Astrocyte (in vitro differentiated cells and primary cell): Measurements from ENCODE around the gene EAF1. TPM values are rescaled to one million over a fixed set of nuclear protein-coding genes. Genes with fewer than 3 reads are reported as not detected.

Source experiments
- DNase-seq: peaks from one replicate; pipeline ENCODE4 v3.0.0-alpha.2; 2010; ENCODE audit warnings: low read depth
- FAIRE-seq: peaks from 2 replicates; lab custom pipeline; 2011; peaks lifted over from hg19 to GRCh38; lab: Jason Lieb, UNC
- H2AFZ ChIP-seq: 2 replicates; pipeline ENCODE4 v1.6.0; 2012; ENCODE audit warnings: low read depth, low read length, inconsistent platforms
- H3K27ac ChIP-seq: 2 replicates; pipeline ENCODE4 v1.5.1; 2011; ENCODE audit warnings: low read depth, low read length, inconsistent platforms
- H3K27me3 ChIP-seq: 2 replicates; pipeline ENCODE4 v1.6.0; 2011; ENCODE audit warnings: low read length, inconsistent platforms; ENCODE audit not compliant: insufficient read depth
- H3K36me3 ChIP-seq: 2 replicates; pipeline ENCODE4 v1.5.1; 2011; ENCODE audit warnings: low read length, inconsistent platforms; ENCODE audit not compliant: insufficient read depth
- H3K4me1 ChIP-seq: 2 replicates; pipeline ENCODE4 v1.5.1; 2011; ENCODE audit warnings: low read length, inconsistent platforms; ENCODE audit not compliant: insufficient read depth
- H3K4me2 ChIP-seq: 2 replicates; pipeline ENCODE4 v1.6.0; 2012; ENCODE audit warnings: low read length, inconsistent platforms
- H3K4me3 ChIP-seq: 2 replicates; pipeline ENCODE4 v1.5.1; 2011; ENCODE audit warnings: low read depth, mild to moderate bottlenecking, low read length, inconsistent platforms; ENCODE audit not compliant: insufficient read depth
- H3K79me2 ChIP-seq: 2 replicates; pipeline ENCODE4 v1.6.0; 2012; ENCODE audit warnings: mild to moderate bottlenecking, low read length, inconsistent platforms; ENCODE audit not compliant: insufficient read depth
- H3K9ac ChIP-seq: 2 replicates; pipeline ENCODE4 v1.6.0; 2012; ENCODE audit warnings: mild to moderate bottlenecking, low read length, inconsistent platforms
- H3K9me3 ChIP-seq: 2 replicates; pipeline ENCODE4 v1.5.1; 2012; ENCODE audit warnings: low read depth, mild to moderate bottlenecking, low read length, inconsistent platforms; ENCODE audit not compliant: insufficient read depth
- H4K20me1 ChIP-seq: 2 replicates; pipeline ENCODE4 v1.6.0; 2012; ENCODE audit warnings: low read length, inconsistent platforms; ENCODE audit not compliant: insufficient read depth
- H3K27ac Mint-ChIP-seq: one replicate; pipeline ENCODE4 v1.8.0; 2021; ENCODE audit warnings: mild to moderate bottlenecking, mixed read lengths; ENCODE audit not compliant: unreplicated experiment
- H3K27me3 Mint-ChIP-seq: one replicate; pipeline ENCODE4 v1.8.0; 2021; ENCODE audit warnings: low read depth, mixed read lengths; ENCODE audit not compliant: unreplicated experiment
- H3K36me3 Mint-ChIP-seq: one replicate; pipeline ENCODE4 v1.8.0; 2021; ENCODE audit warnings: low read depth, mixed read lengths; ENCODE audit not compliant: unreplicated experiment
- H3K4me1 Mint-ChIP-seq: one replicate; pipeline ENCODE4 v1.8.0; 2021; ENCODE audit warnings: low read depth, mixed read lengths; ENCODE audit not compliant: unreplicated experiment
- H3K4me3 Mint-ChIP-seq: one replicate; pipeline ENCODE4 v1.8.0; 2021; ENCODE audit warnings: mild to moderate bottlenecking, moderate library complexity, mixed read lengths; ENCODE audit not compliant: unreplicated experiment
- H3K9me3 Mint-ChIP-seq: one replicate; pipeline ENCODE4 v1.8.0; 2021; ENCODE audit warnings: mild to moderate bottlenecking, mixed read lengths; ENCODE audit not compliant: unreplicated experiment
- EZH2 ChIP-seq: IDR thresholded peaks from 2 replicates; pipeline ENCODE4 v1.6.1; 2012; ENCODE audit warnings: mild to moderate bottlenecking, low read length, inconsistent platforms; ENCODE audit not compliant: insufficient read depth
- total RNA-seq: library from RNA; stranded (reverse); gene quantifications from 2 replicates; pipeline ENCODE4 v1.2.1, GENCODE V29; 2021
- TF ChIP-seq, protein P1 (sequence below): IDR thresholded peaks from 2 replicates; pipeline ENCODE4 v1.5.1; 2011; ENCODE audit warnings: low read depth, mild to moderate bottlenecking, inconsistent platforms, low read length, moderate library complexity; ENCODE audit not compliant: insufficient read depth

EAF1 gene
- total RNA-seq, 1 donor from 2014 or later = 28.8 TPM

DNA sequence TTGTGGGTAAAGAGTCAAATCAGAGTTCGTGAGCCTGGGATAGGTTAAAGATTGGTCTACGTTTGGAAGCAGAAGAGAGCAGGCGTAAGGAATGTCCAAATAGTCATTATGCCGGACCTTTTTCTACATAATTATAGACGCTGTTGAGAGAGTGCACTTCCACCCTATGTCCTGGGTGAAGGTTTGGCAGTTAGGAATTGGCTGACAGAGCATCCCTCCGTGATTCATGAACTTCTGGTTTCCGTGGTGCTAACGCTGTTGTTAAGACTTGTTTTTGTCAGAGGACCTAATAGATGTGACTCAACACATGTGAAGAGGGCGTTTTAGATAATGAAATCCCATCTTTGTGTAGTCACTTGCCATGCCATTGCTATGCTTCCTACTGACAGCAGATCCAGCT lies 1.1 kb downstream of the EAF1 start:
- H3K36me3 ChIP-seq = peaks cover 11% of the 10 kb centered on the region
- peaks cover 72% of the 10 kb centered on the region for H3K79me2 ChIP-seq
- peak overlapping the region; percentile 99 for H3K4me3 Mint-ChIP-seq
- H3K27me3 Mint-ChIP-seq = no peaks in the 10 kb centered on the region
- H3K4me1 ChIP-seq = peaks cover 15% of the 10 kb centered on the region
- H4K20me1 ChIP-seq = peaks cover 42% of the 10 kb centered on the region
- H3K27ac Mint-ChIP-seq = no peak overlapping the region
- peak overlapping the region; percentile 65 for H3K27ac ChIP-seq
- FAIRE-seq (no peak), DNase-seq (peak; percentile 75)
- peaks cover 12% of the 10 kb centered on the region for H3K4me1 Mint-ChIP-seq
- H3K4me2 ChIP-seq = peak overlapping the region; percentile 95
- no peak for TF ChIP-seq EZH2
- TF ChIP-seq, protein P1, sequence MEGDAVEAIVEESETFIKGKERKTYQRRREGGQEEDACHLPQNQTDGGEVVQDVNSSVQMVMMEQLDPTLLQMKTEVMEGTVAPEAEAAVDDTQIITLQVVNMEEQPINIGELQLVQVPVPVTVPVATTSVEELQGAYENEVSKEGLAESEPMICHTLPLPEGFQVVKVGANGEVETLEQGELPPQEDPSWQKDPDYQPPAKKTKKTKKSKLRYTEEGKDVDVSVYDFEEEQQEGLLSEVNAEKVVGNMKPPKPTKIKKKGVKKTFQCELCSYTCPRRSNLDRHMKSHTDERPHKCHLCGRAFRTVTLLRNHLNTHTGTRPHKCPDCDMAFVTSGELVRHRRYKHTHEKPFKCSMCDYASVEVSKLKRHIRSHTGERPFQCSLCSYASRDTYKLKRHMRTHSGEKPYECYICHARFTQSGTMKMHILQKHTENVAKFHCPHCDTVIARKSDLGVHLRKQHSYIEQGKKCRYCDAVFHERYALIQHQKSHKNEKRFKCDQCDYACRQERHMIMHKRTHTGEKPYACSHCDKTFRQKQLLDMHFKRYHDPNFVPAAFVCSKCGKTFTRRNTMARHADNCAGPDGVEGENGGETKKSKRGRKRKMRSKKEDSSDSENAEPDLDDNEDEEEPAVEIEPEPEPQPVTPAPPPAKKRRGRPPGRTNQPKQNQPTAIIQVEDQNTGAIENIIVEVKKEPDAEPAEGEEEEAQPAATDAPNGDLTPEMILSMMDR = no peak
- H2AFZ ChIP-seq = no peak overlapping the region
- H3K27me3 ChIP-seq = no peaks in the 10 kb centered on the region
- H3K36me3 Mint-ChIP-seq = no peaks in the 10 kb centered on the region
- peak overlapping the region; percentile 86 for H3K4me3 ChIP-seq
- H3K9me3 Mint-ChIP-seq = no peaks in the 10 kb centered on the region
- H3K9ac ChIP-seq = peak overlapping the region; percentile 92
- no peaks in the 10 kb centered on the region for H3K9me3 ChIP-seq

DNA sequence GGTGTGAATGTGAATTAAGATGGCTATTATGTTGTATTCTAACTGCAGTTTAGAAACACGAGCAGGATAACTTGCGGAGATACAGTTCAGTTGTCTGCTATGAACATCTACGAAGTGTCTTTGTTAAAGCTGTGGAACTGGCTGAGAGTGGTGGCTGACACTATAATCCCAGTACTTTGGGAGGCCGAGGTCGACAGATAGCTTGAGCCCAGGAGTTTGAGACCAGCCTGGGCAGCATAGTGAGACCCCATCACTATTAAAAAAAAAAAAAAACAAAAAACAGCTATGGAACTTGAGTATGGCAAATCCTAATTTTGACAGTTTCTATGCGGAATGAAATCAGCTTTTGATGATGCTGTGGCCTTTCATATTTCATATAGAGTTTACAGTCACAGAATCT lies 1.7 kb downstream of the EAF1 start:
- Histone ChIP-seq H3K4me2 (peak overlapping the region; percentile 95), H3K4me1 (peaks cover 15% of the 10 kb centered on the region), H3K4me3 (peak overlapping the region; percentile 86), H2AFZ (no peak overlapping the region), H3K27me3 (no peaks in the 10 kb centered on the region), H3K36me3 (peaks cover 11% of the 10 kb centered on the region), H4K20me1 (peaks cover 47% of the 10 kb centered on the region), H3K9ac (peak overlapping the region; percentile 92), H3K79me2 (peaks cover 72% of the 10 kb centered on the region), H3K27ac (peak overlapping the region; percentile 19), H3K9me3 (no peaks in the 10 kb centered on the region)
- Mint-ChIP-seq H3K9me3 (no peaks in the 10 kb centered on the region), H3K36me3 (no peaks in the 10 kb centered on the region), H3K27ac (no peak overlapping the region), H3K4me3 (peak overlapping the region; percentile 99), H3K4me1 (peaks cover 12% of the 10 kb centered on the region), H3K27me3 (no peaks in the 10 kb centered on the region)
- TF ChIP-seq, protein P1 = no peak
- no peak for TF ChIP-seq EZH2
- FAIRE-seq (no peak), DNase-seq (no peak)

DNA sequence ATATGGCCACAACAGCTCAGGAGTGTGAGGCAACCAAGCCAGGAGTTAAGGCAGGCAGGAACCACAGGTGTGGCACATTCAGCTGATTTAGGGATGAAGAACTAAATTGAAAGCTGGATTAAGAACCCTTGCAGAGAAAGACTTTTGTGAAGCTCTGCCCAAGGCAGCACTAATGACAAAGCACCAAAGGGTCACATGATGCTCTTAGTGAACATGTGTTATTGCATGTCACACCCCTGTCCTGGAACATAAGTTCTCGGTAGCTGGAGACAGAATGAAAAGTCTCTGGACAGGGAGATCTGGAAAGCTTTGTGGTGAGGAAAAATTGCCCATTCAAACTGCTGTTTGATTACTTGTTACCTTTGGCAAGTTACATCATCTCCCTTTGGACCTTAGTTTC lies 3.2 kb downstream of the EAF1 start:
- H3K27ac Mint-ChIP-seq = no peak overlapping the region
- no peak for TF ChIP-seq EZH2
- TF ChIP-seq, protein P1 = no peak

More for the DNA sequence above, 3.2 kb downstream of the EAF1 start:
- Histone ChIP-seq H3K4me3 (no peak overlapping the region), H4K20me1 (peaks cover 62% of the 10 kb centered on the region), H3K27ac (no peak overlapping the region), H3K36me3 (peaks cover 26% of the 10 kb centered on the region), H3K9ac (no peak overlapping the region), H3K4me2 (no peak overlapping the region), H3K4me1 (peaks cover 15% of the 10 kb centered on the region), H2AFZ (no peak overlapping the region), H3K79me2 (peaks cover 63% of the 10 kb centered on the region), H3K27me3 (no peaks in the 10 kb centered on the region), H3K9me3 (no peaks in the 10 kb centered on the region)
- Mint-ChIP-seq H3K4me1 (peaks cover 11% of the 10 kb centered on the region), H3K9me3 (no peaks in the 10 kb centered on the region), H3K4me3 (no peak overlapping the region), H3K27me3 (no peaks in the 10 kb centered on the region), H3K36me3 (no peaks in the 10 kb centered on the region)
- FAIRE-seq (no peak), DNase-seq (no peak)
